ENCODE results near the gene EPHA4.

DNA sequence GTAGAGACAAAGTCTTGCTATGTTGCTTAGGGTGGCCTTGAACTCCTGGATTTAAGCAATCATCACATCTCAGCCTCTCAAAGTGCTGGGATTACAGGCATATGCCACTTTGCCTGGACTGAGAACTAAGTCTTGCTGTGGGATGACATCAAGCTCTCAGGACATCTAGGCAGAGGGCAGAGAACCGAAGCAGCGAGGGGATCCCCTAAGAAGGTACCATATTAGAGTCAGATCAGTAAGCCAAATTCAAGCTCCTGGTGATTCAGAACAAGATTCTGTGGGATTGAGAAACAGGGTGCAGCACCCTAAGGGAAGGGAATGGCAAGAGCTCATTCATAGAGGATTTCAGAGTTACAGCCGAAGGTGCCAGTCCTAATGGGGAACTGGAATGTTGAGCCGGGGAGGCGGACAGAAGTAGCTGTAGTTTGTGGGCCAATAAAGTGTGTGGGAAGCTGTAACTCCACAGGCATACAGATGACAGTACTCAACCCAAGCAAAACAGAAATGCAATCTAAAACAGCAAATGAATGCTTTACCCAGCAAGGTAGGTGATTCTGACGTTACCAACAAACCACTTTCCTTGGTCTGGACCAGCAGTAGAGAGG lies 30.9 kb downstream of the EPHA4 start:
- TF ChIP-seq, protein P1, sequence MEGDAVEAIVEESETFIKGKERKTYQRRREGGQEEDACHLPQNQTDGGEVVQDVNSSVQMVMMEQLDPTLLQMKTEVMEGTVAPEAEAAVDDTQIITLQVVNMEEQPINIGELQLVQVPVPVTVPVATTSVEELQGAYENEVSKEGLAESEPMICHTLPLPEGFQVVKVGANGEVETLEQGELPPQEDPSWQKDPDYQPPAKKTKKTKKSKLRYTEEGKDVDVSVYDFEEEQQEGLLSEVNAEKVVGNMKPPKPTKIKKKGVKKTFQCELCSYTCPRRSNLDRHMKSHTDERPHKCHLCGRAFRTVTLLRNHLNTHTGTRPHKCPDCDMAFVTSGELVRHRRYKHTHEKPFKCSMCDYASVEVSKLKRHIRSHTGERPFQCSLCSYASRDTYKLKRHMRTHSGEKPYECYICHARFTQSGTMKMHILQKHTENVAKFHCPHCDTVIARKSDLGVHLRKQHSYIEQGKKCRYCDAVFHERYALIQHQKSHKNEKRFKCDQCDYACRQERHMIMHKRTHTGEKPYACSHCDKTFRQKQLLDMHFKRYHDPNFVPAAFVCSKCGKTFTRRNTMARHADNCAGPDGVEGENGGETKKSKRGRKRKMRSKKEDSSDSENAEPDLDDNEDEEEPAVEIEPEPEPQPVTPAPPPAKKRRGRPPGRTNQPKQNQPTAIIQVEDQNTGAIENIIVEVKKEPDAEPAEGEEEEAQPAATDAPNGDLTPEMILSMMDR (IDR thresholded peaks at IDR 0.05; ENCODE audit: low read depth, low read length, missing input control): no peak
- no peak for TF ChIP-seq EGR1 (IDR thresholded peaks at IDR 0.05; ENCODE audit: low read depth in 2 of 2)
- TF ChIP-seq JUND (IDR thresholded peaks at IDR 0.05): no peak
- TF ChIP-seq, protein P2, sequence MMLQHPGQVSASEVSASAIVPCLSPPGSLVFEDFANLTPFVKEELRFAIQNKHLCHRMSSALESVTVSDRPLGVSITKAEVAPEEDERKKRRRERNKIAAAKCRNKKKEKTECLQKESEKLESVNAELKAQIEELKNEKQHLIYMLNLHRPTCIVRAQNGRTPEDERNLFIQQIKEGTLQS (IDR thresholded peaks at IDR 0.05): no peak
- no peak for TF ChIP-seq RAD21 (IDR thresholded peaks at IDR 0.05)
- TF ChIP-seq, protein P3, sequence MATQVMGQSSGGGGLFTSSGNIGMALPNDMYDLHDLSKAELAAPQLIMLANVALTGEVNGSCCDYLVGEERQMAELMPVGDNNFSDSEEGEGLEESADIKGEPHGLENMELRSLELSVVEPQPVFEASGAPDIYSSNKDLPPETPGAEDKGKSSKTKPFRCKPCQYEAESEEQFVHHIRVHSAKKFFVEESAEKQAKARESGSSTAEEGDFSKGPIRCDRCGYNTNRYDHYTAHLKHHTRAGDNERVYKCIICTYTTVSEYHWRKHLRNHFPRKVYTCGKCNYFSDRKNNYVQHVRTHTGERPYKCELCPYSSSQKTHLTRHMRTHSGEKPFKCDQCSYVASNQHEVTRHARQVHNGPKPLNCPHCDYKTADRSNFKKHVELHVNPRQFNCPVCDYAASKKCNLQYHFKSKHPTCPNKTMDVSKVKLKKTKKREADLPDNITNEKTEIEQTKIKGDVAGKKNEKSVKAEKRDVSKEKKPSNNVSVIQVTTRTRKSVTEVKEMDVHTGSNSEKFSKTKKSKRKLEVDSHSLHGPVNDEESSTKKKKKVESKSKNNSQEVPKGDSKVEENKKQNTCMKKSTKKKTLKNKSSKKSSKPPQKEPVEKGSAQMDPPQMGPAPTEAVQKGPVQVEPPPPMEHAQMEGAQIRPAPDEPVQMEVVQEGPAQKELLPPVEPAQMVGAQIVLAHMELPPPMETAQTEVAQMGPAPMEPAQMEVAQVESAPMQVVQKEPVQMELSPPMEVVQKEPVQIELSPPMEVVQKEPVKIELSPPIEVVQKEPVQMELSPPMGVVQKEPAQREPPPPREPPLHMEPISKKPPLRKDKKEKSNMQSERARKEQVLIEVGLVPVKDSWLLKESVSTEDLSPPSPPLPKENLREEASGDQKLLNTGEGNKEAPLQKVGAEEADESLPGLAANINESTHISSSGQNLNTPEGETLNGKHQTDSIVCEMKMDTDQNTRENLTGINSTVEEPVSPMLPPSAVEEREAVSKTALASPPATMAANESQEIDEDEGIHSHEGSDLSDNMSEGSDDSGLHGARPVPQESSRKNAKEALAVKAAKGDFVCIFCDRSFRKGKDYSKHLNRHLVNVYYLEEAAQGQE (IDR thresholded peaks at IDR 0.05): no peak
- no peak for TF ChIP-seq YY1 (IDR thresholded peaks at IDR 0.05)
- TF ChIP-seq, protein P4, sequence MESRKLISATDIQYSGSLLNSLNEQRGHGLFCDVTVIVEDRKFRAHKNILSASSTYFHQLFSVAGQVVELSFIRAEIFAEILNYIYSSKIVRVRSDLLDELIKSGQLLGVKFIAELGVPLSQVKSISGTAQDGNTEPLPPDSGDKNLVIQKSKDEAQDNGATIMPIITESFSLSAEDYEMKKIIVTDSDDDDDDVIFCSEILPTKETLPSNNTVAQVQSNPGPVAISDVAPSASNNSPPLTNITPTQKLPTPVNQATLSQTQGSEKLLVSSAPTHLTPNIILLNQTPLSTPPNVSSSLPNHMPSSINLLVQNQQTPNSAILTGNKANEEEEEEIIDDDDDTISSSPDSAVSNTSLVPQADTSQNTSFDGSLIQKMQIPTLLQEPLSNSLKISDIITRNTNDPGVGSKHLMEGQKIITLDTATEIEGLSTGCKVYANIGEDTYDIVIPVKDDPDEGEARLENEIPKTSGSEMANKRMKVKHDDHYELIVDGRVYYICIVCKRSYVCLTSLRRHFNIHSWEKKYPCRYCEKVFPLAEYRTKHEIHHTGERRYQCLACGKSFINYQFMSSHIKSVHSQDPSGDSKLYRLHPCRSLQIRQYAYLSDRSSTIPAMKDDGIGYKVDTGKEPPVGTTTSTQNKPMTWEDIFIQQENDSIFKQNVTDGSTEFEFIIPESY (IDR thresholded peaks at IDR 0.05): no peak
- no peak for TF ChIP-seq FOXA1 (IDR thresholded peaks at IDR 0.05)
- no peak for TF ChIP-seq TAF1 (conservative IDR thresholded peaks at IDR 0.05)

All from liver (tissue), 3 donors.